GM12878 (cell line): Measurements from ENCODE around the gene ATRNL1. TPM values are rescaled to one million over a fixed set of nuclear protein-coding genes. Genes with fewer than 3 reads are reported as not detected.

ENCODE experiments used
- ATAC-seq: fragments of 200-7000 bp; cut with Tn5 transposase; 3 replicates; pipeline ENCODE4 v1.9.1; 2020; ENCODE audit warnings: mild to moderate bottlenecking, moderate library complexity
- BruUV-seq: library from RNA; stranded (reverse); fragments of 400-500 nt; replicated peaks from 2 replicates; lab custom pipeline; 2021; lab: Mats Ljungman, UMichigan
- CTCF ChIA-PET: fragments of 300-600 bp; sonication (Branson Sonifier 250); formaldehyde crosslinking; extraction: SDS; loops from one replicate; lab custom pipeline; 2021; ENCODE audit warnings: inconsistent platforms; lab: Yijun Ruan, JAX
- POLR2A ChIA-PET: fragments of 350-600 bp; formaldehyde crosslinking; extraction: SDS; loops from one replicate; lab custom pipeline; 2021; ENCODE audit warnings: inconsistent platforms; lab: Charles Lee
- RAD21 ChIA-PET: fragments of 300-600 bp; sonication (Branson Sonifier 250); formaldehyde crosslinking; loops from one replicate; lab custom pipeline; 2023; ENCODE audit warnings: antibody characterized with exemption; ENCODE audit not compliant: unreplicated experiment; lab: Charles Lee
- SMC1A ChIA-PET: fragments of 300-600 bp; sonication (Branson Sonifier 250); formaldehyde crosslinking; loops from one replicate; lab custom pipeline; 2023; ENCODE audit not compliant: unreplicated experiment, uncharacterized antibody; lab: Charles Lee
- DNase-seq: peaks from one replicate; pipeline ENCODE4 v3.0.0-alpha.2; 2011; ENCODE audit warnings: low read depth, low spot score
- FAIRE-seq: peaks from 3 replicates; lab custom pipeline; 2011; peaks lifted over from hg19 to GRCh38; lab: Jason Lieb, UNC
- H2AFZ ChIP-seq: 2 replicates; pipeline ENCODE4 v1.6.0; 2011; ENCODE audit warnings: low read depth, low read length, control low read depth; ENCODE audit not compliant: control insufficient read depth
- H3K27ac ChIP-seq: 2 replicates; pipeline ENCODE4 v1.5.1; 2011; ENCODE audit warnings: control low read depth; ENCODE audit not compliant: control insufficient read depth, insufficient read depth
- H3K27me3 ChIP-seq, 2 experiments: replicated peaks in 1 of 2; 2 replicates each; pipeline versions ENCODE4 v1.6.0 to v1.6.1; 2011; ENCODE audit warnings: low read length in 1 of 2; ENCODE audit not compliant: control insufficient read depth in 2 of 2, insufficient read depth in 2 of 2
- H3K36me3 ChIP-seq, 2 experiments: 2 replicates each; pipeline ENCODE4 v1.5.1; 2011; ENCODE audit warnings: low read length in 1 of 2; ENCODE audit not compliant: control insufficient read depth in 2 of 2, insufficient read depth in 2 of 2
- H3K4me1 ChIP-seq: 2 replicates; pipeline ENCODE4 v1.6.1; 2011; ENCODE audit warnings: mild to moderate bottlenecking, low read length, moderate library complexity, mixed read lengths; ENCODE audit not compliant: control insufficient read depth, insufficient read depth
- H3K4me2 ChIP-seq: 2 replicates; pipeline ENCODE4 v1.6.0; 2011; ENCODE audit warnings: control low read depth; ENCODE audit not compliant: control insufficient read depth, insufficient read depth
- H3K4me3 ChIP-seq: fragments of 200-600 bp; sonication (generic); 2 replicates; pipeline ENCODE4 v1.5.1; 2016
- H3K79me2 ChIP-seq: 2 replicates; pipeline ENCODE4 v1.6.0; 2011; ENCODE audit warnings: low read length; ENCODE audit not compliant: control insufficient read depth, insufficient read depth
- H3K9ac ChIP-seq: 2 replicates; pipeline ENCODE4 v1.8.0; 2011; ENCODE audit warnings: low read length, control low read depth, mixed read lengths; ENCODE audit not compliant: control insufficient read depth, insufficient read depth
- H3K9me3 ChIP-seq: replicated peaks from 3 replicates; pipeline ENCODE4 v1.5.1; 2011; ENCODE audit warnings: mild to moderate bottlenecking, low read length; ENCODE audit not compliant: control insufficient read depth, insufficient read depth
- H4K20me1 ChIP-seq: 2 replicates; pipeline ENCODE4 v1.6.0; 2011; ENCODE audit not compliant: control insufficient read depth, insufficient read depth
- ATF7 ChIP-seq: fragments of 450-650 bp; IDR thresholded peaks from 2 replicates; pipeline ENCODE4 v1.6.1; 2016; ENCODE audit warnings: low read depth, mild to moderate bottlenecking
- CREM ChIP-seq: IDR thresholded peaks from 2 replicates; pipeline ENCODE4 v1.6.1; 2014; ENCODE audit warnings: antibody characterized with exemption, low read depth
- IRF3 ChIP-seq: fragments of 450-650 bp; IDR thresholded peaks from 2 replicates; pipeline ENCODE4 v1.6.1; 2014; ENCODE audit warnings: mild to moderate bottlenecking
- MEF2A ChIP-seq: IDR thresholded peaks from 2 replicates; pipeline ENCODE4 v1.6.1; 2011; ENCODE audit warnings: low read depth, mild to moderate bottlenecking, low read length, moderate library complexity; ENCODE audit not compliant: insufficient read depth
- MTA2 ChIP-seq: fragments of 450-650 bp; IDR thresholded peaks from 2 replicates; pipeline ENCODE4 v1.6.1; 2016; ENCODE audit warnings: low read depth, mild to moderate bottlenecking, moderate library complexity
- RAD21 ChIP-seq: IDR thresholded peaks from 2 replicates; pipeline ENCODE4 v1.6.1; 2011; ENCODE audit warnings: mild to moderate bottlenecking, low read depth, low read length, moderate library complexity; ENCODE audit not compliant: insufficient read depth
- SIN3A ChIP-seq: IDR thresholded peaks from 2 replicates; pipeline ENCODE4 v1.6.1; 2012; ENCODE audit warnings: low read depth, low read length, improper control_type of control experiment
- SREBF2 ChIP-seq: IDR thresholded peaks from 2 replicates; pipeline ENCODE4 v1.6.1; 2012; ENCODE audit warnings: mild to moderate bottlenecking, low read length
- WGBS: methylation state at CpG from one replicate; pipeline ENCODE4 v1.1.6; 2016; ENCODE audit warnings: low lambda C conversion rate; ENCODE audit not compliant: insufficient replicate concordance, insufficient coverage; ENCODE audit errors: missing lambda C conversion rate; 5-methylcytosine and 5-hydroxymethylcytosine counted together
- in situ Hi-C: fragments of 300-500 bp; cut with MboI; formaldehyde crosslinking; loops from 9 replicates; pipeline ENCODE4 v1.14.3; 2018; ENCODE audit warnings: mixed read lengths
- intact Hi-C: fragments of 100-400 bp; cut with micrococcal nuclease; formaldehyde crosslinking; loops from one replicate; pipeline ENCODE4 v1.14.2; 2022; ENCODE audit not compliant: unreplicated experiment
- polyA plus RNA-seq, 11 experiments: library from polyadenylated mRNA; depleted of rRNA in 4 of 11; unstranded in 6 of 11; stranded (reverse) in 5 of 11; fragments of >200 nt; fragmentation: Nextera tagmentation in 4 of 11; fragmentation: Illumina TruSeq in 1 of 11; extraction: Ambion mirVana in 4 of 11; extraction: Trizol in 1 of 11; gene quantifications; 1 replicate in 1 of 11; 2 replicates in 10 of 11; pipeline versions ENCODE4 v1.2.1 to v1.2.3, GENCODE V29; 2011 to 2016; ENCODE audit warnings: inconsistent platforms in 2 of 11, missing spikeins in 2 of 11, low read depth in 1 of 11
- total RNA-seq, 4 experiments: library from RNA; depleted of rRNA in 3 of 4; stranded (reverse); fragments of >200 nt in 3 of 4; fragmentation: Illumina TruSeq in 1 of 4; extraction: Trizol in 1 of 4; gene quantifications; 2 replicates each; pipeline versions ENCODE4 v1.2.1 to v1.2.3, GENCODE V29; 2013 to 2021
- TF ChIP-seq, protein P1 (sequence below): fragments of 450-650 bp; IDR thresholded peaks from 2 replicates; pipeline ENCODE4 v1.6.1; 2017; ENCODE audit warnings: mild to moderate bottlenecking, low read depth, inconsistent platforms; ENCODE audit not compliant: poor library complexity, severe bottlenecking
- TF ChIP-seq, protein P2 (sequence below): IDR thresholded peaks from 2 replicates; pipeline ENCODE4 v1.6.1; 2011; ENCODE audit warnings: mild to moderate bottlenecking, low read depth, low read length, moderate library complexity; ENCODE audit not compliant: insufficient replicate concordance
- TF ChIP-seq, protein P3 (sequence below): fragments of 450-650 bp; IDR thresholded peaks from 2 replicates; pipeline ENCODE4 v1.6.1; 2016; ENCODE audit warnings: mild to moderate bottlenecking, moderate library complexity, borderline replicate concordance

Gene ATRNL1
- total and polyA plus RNA-seq, 10 of the 15 experiments (the other 5 are each of a cell fraction or from before 2014, with no cell fraction given), result 0.03 to 1.4 (median 0.34) TPM

DNA sequence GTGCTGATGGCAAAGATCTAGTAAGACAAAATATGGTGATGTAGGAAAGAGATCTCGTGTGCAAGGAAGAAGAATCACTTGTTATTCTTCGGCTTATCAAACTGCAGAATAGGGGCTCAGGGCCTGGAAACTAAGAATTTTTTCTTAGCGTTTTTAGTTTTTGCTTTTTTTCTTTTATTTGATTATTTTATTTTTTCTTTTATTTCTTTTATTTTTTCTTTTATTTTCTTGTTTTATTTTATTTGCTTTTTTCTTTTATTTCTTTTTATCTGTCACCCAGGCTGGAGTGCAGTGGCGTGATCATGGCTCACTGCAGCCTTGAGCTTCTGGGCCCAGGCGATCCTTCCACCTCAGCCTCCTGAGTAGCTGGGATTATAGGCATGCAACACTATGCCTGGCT is 70.0 kb downstream of the ATRNL1 start (continued):
- TF ChIP-seq, protein P1, sequence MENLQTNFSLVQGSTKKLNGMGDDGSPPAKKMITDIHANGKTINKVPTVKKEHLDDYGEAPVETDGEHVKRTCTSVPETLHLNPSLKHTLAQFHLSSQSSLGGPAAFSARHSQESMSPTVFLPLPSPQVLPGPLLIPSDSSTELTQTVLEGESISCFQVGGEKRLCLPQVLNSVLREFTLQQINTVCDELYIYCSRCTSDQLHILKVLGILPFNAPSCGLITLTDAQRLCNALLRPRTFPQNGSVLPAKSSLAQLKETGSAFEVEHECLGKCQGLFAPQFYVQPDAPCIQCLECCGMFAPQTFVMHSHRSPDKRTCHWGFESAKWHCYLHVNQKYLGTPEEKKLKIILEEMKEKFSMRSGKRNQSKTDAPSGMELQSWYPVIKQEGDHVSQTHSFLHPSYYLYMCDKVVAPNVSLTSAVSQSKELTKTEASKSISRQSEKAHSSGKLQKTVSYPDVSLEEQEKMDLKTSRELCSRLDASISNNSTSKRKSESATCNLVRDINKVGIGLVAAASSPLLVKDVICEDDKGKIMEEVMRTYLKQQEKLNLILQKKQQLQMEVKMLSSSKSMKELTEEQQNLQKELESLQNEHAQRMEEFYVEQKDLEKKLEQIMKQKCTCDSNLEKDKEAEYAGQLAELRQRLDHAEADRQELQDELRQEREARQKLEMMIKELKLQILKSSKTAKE, result no peak

DNA sequence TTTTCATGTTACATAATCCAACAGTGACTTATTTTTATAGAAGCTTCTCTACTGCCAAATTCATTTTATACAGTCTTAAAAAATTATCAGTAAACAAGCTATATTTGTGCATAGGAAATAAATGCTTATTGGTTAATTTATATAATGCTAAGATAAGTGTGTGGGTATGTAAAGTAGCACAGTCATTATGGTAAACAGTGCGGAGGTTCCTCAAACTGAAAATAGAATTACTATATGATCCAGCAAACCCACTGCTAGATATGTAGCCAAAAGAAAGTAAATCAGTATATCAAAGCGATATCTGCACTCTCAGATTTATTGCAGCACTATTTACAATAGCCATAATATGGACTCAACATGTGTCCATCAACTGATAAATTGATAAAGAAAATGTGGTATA is 71.1 kb downstream of the ATRNL1 start:
- ChIA-PET CTCF (interaction anchor here (1.1 kb wide), 1 partner anchor 14 kb away, joined by 3 read pairs; no protein-coding TSS in a partner anchor), RAD21 (no interaction called here), SMC1A (no interaction called here), POLR2A (no interaction called here)
- Histone ChIP-seq H4K20me1 (no peaks in the 10 kb centered on the region), H3K79me2 (no peaks in the 10 kb centered on the region), H3K4me1 (no peaks in the 10 kb centered on the region), H3K27ac (no peak overlapping the region), H3K9me3 (no peaks in the 10 kb centered on the region), H3K27me3 (no peaks in the 10 kb centered on the region), H3K9ac (no peak overlapping the region), H3K36me3 (no peaks in the 10 kb centered on the region), H2AFZ (no peak overlapping the region), H3K4me3 (no peak overlapping the region), H3K4me2 (no peak overlapping the region)
- 28% methylated on average over 2 of the region's 2 CpGs for WGBS
- BruUV-seq, result no TSS peak
- no peak for TF ChIP-seq ATF7
- no peak for TF ChIP-seq CREM
- TF ChIP-seq SIN3A, result no peak
- no peak for TF ChIP-seq RAD21
- TF ChIP-seq MTA2, result no peak
- no peak for TF ChIP-seq MEF2A
- TF ChIP-seq IRF3, result no peak
- no peak for TF ChIP-seq SREBF2
- TF ChIP-seq, protein P2, sequence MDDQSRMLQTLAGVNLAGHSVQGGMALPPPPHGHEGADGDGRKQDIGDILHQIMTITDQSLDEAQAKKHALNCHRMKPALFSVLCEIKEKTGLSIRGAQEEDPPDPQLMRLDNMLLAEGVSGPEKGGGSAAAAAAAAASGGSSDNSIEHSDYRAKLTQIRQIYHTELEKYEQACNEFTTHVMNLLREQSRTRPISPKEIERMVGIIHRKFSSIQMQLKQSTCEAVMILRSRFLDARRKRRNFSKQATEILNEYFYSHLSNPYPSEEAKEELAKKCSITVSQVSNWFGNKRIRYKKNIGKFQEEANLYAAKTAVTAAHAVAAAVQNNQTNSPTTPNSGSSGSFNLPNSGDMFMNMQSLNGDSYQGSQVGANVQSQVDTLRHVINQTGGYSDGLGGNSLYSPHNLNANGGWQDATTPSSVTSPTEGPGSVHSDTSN, result no peak
- TF ChIP-seq, protein P3, sequence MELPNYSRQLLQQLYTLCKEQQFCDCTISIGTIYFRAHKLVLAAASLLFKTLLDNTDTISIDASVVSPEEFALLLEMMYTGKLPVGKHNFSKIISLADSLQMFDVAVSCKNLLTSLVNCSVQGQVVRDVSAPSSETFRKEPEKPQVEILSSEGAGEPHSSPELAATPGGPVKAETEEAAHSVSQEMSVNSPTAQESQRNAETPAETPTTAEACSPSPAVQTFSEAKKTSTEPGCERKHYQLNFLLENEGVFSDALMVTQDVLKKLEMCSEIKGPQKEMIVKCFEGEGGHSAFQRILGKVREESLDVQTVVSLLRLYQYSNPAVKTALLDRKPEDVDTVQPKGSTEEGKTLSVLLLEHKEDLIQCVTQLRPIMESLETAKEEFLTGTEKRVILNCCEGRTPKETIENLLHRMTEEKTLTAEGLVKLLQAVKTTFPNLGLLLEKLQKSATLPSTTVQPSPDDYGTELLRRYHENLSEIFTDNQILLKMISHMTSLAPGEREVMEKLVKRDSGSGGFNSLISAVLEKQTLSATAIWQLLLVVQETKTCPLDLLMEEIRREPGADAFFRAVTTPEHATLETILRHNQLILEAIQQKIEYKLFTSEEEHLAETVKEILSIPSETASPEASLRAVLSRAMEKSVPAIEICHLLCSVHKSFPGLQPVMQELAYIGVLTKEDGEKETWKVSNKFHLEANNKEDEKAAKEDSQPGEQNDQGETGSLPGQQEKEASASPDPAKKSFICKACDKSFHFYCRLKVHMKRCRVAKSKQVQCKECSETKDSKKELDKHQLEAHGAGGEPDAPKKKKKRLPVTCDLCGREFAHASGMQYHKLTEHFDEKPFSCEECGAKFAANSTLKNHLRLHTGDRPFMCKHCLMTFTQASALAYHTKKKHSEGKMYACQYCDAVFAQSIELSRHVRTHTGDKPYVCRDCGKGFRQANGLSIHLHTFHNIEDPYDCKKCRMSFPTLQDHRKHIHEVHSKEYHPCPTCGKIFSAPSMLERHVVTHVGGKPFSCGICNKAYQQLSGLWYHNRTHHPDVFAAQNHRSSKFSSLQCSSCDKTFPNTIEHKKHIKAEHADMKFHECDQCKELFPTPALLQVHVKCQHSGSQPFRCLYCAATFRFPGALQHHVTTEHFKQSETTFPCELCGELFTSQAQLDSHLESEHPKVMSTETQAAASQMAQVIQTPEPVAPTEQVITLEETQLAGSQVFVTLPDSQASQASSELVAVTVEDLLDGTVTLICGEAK, result no peak
- intact Hi-C loops (no loop called here), in situ Hi-C loops (no loop called here)
- DNase-seq, result no peak
- ATAC-seq, result no peak
- no peak for FAIRE-seq
